ENCODE results near the gene PEX3. TPM values are rescaled to one million over a fixed set of nuclear protein-coding genes. Genes with fewer than 3 reads are reported as not detected.

PEX3 gene
- total and polyA plus RNA-seq, 2 donors (not counting 1 experiment from before 2014, with no cell fraction given) = 9.3 to 23.2 TPM

DNA sequence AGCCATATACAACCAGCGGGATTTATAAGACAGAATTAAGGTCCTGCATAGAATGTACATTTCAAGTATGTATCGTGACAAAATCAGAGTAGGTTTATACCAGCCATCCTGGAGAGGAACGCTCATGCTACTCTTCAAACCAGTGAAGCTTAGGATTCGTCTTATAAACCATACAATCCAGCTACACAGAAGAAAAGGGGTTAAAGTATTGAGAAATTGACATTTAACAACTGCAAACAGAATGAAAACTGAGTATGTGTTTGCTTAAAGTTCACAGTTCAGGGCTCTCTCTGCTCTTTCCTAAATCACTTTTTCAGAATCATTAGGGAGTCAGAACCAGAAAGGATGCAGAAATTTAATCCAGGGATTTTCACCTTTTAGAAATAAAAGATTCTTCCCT is 18.0 kb upstream of the PEX3 start:
- peaks cover 3% of the 10 kb centered on the region in 2 experiments for H3K36me3 ChIP-seq (replicated peaks in 1 of 2; ENCODE audit: control extremely low read depth in 1 of 2, control insufficient read depth in 1 of 2, extremely low read depth in 1 of 2, insufficient read depth in 2 of 2, low read length in 1 of 2)
- no peaks in the 10 kb centered on the region for H3K4me1 ChIP-seq (ENCODE audit: control insufficient read depth in 2 of 2, insufficient read depth in 2 of 2, low read length in 2 of 2)
- Mint-ChIP-seq H3K27me3 (no peaks in the 10 kb centered on the region), H3K4me1 (no peaks in the 10 kb centered on the region), H3K9me3 (ENCODE audit: insufficient read depth) (no peaks in the 10 kb centered on the region), H3K4me3 (no peak overlapping the region), H3K27ac (no peak overlapping the region)
- no peak overlapping the region for H3K27ac ChIP-seq (ENCODE audit: low read length in 2 of 2)
- H3K4me2 ChIP-seq (replicated peaks; ENCODE audit: low read depth, low read length, poor library complexity, severe bottlenecking) = no peak overlapping the region
- H3K9me3 ChIP-seq (ENCODE audit: control extremely low read depth in 1 of 3, control insufficient read depth in 2 of 3, insufficient read depth in 1 of 3, low read length in 2 of 3) = no peaks in the 10 kb centered on the region
- TF ChIP-seq, protein P1, sequence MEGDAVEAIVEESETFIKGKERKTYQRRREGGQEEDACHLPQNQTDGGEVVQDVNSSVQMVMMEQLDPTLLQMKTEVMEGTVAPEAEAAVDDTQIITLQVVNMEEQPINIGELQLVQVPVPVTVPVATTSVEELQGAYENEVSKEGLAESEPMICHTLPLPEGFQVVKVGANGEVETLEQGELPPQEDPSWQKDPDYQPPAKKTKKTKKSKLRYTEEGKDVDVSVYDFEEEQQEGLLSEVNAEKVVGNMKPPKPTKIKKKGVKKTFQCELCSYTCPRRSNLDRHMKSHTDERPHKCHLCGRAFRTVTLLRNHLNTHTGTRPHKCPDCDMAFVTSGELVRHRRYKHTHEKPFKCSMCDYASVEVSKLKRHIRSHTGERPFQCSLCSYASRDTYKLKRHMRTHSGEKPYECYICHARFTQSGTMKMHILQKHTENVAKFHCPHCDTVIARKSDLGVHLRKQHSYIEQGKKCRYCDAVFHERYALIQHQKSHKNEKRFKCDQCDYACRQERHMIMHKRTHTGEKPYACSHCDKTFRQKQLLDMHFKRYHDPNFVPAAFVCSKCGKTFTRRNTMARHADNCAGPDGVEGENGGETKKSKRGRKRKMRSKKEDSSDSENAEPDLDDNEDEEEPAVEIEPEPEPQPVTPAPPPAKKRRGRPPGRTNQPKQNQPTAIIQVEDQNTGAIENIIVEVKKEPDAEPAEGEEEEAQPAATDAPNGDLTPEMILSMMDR (IDR thresholded peaks at IDR 0.05) = no peak
- no peak for TF ChIP-seq EZH2 (IDR thresholded peaks at IDR 0.05; ENCODE audit: borderline replicate concordance, insufficient read depth, low read depth, low read length, poor library complexity, severe bottlenecking)
- no peak overlapping the region for H3K9ac ChIP-seq (ENCODE audit: low read length)
- WGBS (ENCODE audit: insufficient coverage) = no CpG with 5 or more reads among the region's 4 CpGs
- H2AFZ ChIP-seq (ENCODE audit: insufficient read depth, low read depth, low read length, poor library complexity, severe bottlenecking) = no peak overlapping the region
- ChIA-PET POLR2A (no interaction called here), CTCF (interaction anchor here (0.5 to 2.6 kb wide), 5 partner anchors 10 to 958 kb away, joined by 3 to 10 read pairs (median 4); partner anchors contain the start of genes ADAT2 and PEX3)
- H3K79me2 ChIP-seq (ENCODE audit: control insufficient read depth, insufficient read depth, low read length) = no peaks in the 10 kb centered on the region
- H3K4me3 ChIP-seq (ENCODE audit: control extremely low read depth in 1 of 5, extremely low read depth in 1 of 5, insufficient read depth in 1 of 5, low read depth in 2 of 5, low read length in 4 of 5) = no peak overlapping the region
- intact Hi-C loops (cut with micrococcal nuclease) = no loop called here
- no peak for DNase-seq
- H4K20me1 ChIP-seq (ENCODE audit: control insufficient read depth, insufficient read depth, low read length, poor library complexity, severe bottlenecking) = no peaks in the 10 kb centered on the region
- H3K27me3 ChIP-seq (replicated peaks in 1 of 4; ENCODE audit: control extremely low read depth in 1 of 4, control insufficient read depth in 3 of 4, insufficient read depth in 4 of 4, low read length in 3 of 4) = no peaks in the 10 kb centered on the region
- ATAC-seq (ENCODE audit: low read depth) = no peak

DNA sequence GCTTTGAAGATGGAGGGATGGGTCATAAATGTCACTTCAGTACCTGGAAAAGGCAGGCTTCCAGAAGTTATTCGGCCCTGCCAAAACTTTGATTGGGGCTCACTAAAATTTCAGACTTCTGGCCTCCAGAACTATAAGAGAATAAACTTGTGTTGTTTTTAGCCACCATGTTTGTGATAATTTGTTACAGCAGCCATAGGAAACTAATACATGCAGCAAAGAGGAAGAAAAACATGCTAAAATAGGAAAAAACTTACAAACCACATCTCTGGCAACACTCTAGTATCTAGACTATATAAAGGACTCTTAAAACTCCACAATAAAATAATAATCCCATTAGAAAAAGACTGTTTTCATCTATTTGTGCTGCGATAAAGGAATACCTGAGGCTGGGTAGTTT is 9.6 kb upstream of the PEX3 start:
- no peaks in the 10 kb centered on the region for H4K20me1 ChIP-seq (ENCODE audit: control insufficient read depth, insufficient read depth, low read length, poor library complexity, severe bottlenecking)
- no peaks in the 10 kb centered on the region for H3K9me3 ChIP-seq (ENCODE audit: control extremely low read depth in 1 of 3, control insufficient read depth in 2 of 3, insufficient read depth in 1 of 3, low read length in 2 of 3)
- no peaks in the 10 kb centered on the region for H3K36me3 ChIP-seq (replicated peaks in 1 of 2; ENCODE audit: control extremely low read depth in 1 of 2, control insufficient read depth in 1 of 2, extremely low read depth in 1 of 2, insufficient read depth in 2 of 2, low read length in 1 of 2)
- no peaks in the 10 kb centered on the region for H3K4me1 ChIP-seq (ENCODE audit: control insufficient read depth in 2 of 2, insufficient read depth in 2 of 2, low read length in 2 of 2)
- no peaks in the 10 kb centered on the region for H3K4me1 Mint-ChIP-seq
- intact Hi-C loops (cut with micrococcal nuclease) = no loop called here
- H3K27me3 Mint-ChIP-seq = no peaks in the 10 kb centered on the region
- H3K79me2 ChIP-seq (ENCODE audit: control insufficient read depth, insufficient read depth, low read length) = no peaks in the 10 kb centered on the region
- ChIA-PET CTCF (no interaction called here), POLR2A (no interaction called here)
- WGBS (ENCODE audit: insufficient coverage) = 100% methylated on average over 1 of the region's 2 CpGs
- no peak overlapping the region for H3K27ac ChIP-seq (ENCODE audit: low read length in 2 of 2)
- ATAC-seq (ENCODE audit: low read depth) (no peak), DNase-seq (no peak)
- H3K4me3 Mint-ChIP-seq = no peak overlapping the region
- peaks cover 2% of the 10 kb centered on the region for H3K9me3 Mint-ChIP-seq (ENCODE audit: insufficient read depth)
- H3K27me3 ChIP-seq (replicated peaks in 1 of 4; ENCODE audit: control extremely low read depth in 1 of 4, control insufficient read depth in 3 of 4, insufficient read depth in 4 of 4, low read length in 3 of 4) = no peaks in the 10 kb centered on the region
- H3K27ac Mint-ChIP-seq = no peak overlapping the region
- H3K4me2 ChIP-seq (replicated peaks; ENCODE audit: low read depth, low read length, poor library complexity, severe bottlenecking) = no peak overlapping the region
- no peak for TF ChIP-seq EZH2 (IDR thresholded peaks at IDR 0.05; ENCODE audit: borderline replicate concordance, insufficient read depth, low read depth, low read length, poor library complexity, severe bottlenecking)
- TF ChIP-seq, protein P1 (IDR thresholded peaks at IDR 0.05) = no peak
- no peak overlapping the region for H2AFZ ChIP-seq (ENCODE audit: insufficient read depth, low read depth, low read length, poor library complexity, severe bottlenecking)
- no peak overlapping the region for H3K9ac ChIP-seq (ENCODE audit: low read length)
- H3K4me3 ChIP-seq (ENCODE audit: control extremely low read depth in 1 of 5, extremely low read depth in 1 of 5, insufficient read depth in 1 of 5, low read depth in 2 of 5, low read length in 4 of 5) = no peak overlapping the region
